ENCODE data around the gene CEP83.

GRCh38 chr12:94273272-94273671, 186.4 kb downstream of the CEP83 start:
- TF ChIP-seq CTCF (conservative IDR thresholded peaks at IDR 0.05 in 1 of 2, IDR thresholded peaks at IDR 0.05 in 1 of 2; ENCODE audit: low read depth in 1 of 2, low read length in 2 of 2), result no peak
- TF ChIP-seq EZH2 (IDR thresholded peaks at IDR 0.05; ENCODE audit: low read length, missing control alignments), result no peak

All from fibroblast of lung (primary cell).